ENCODE results near the gene PPM1L. TPM values are rescaled to one million over a fixed set of nuclear protein-coding genes. Genes with fewer than 3 reads are reported as not detected.

PPM1L gene
- 2.6 and 6.5 TPM in 2 replicates for total RNA-seq

GRCh38 chr3:160755776-160756304 lies at the start of gene PPM1L:
Gene PPM1L (plus strand): TSS chr3:160756231.

DNA sequence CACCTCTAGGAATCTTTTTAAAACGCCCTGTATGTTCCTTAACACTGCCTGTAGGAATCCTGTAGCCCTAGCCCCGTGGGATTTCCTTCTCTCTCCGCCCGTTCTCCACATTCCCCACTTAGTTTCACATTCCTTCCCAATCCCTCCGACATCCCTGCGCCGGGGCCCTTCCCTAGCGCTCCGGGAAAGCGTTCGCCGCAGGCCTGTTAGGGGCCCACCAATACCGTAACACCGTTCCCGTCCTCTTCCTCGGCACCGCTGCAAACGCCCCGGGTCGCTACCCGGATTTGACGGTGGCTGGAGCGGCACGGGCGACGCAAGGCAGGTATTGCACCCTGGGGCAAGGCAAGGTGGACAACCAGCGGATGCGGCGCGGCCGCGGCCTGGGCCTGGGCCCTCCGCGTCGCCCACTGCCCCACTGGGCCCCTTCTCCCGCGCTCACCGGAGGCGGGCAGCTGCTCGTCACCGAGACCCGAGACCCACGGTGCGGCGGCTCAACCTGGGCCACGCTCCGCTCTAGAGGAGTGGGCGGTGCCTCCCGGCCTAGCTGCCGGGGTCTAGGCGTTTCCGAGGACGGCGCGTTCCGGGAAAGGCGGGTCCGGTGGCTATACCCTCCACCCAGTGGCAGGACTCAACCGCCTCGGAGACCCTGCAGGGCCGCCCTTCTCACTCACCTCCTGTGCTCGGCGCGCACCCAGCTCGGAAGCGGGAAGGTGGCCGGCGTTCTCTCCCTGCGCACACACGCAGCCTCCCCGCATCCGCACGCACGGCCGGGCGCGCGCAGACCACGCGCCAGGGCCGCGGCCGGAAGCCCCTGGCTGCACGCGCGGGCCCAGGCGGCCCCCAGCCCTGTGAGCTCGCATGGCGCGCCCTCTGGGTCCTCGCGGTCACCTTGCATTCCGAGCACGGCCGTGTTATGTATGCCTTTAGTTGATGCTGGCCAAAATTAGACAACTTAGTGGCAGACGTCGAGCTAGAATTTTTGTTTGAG lies 348.8 kb downstream of the PPM1L start, which contains the start of gene B3GALNT1:
Gene B3GALNT1 (minus strand): TSS at position 789 of the 991 bp plus-strand sequence. CDS start 18,595 bp downstream, outside the sequence.

Other genes with a start within 250 kb of the PPM1L start
- 15.6 and 20.9 TPM in 2 replicates for gene KPNA4, start 190.7 kb upstream of the PPM1L start, total RNA-seq
- not detected in 2 replicates for gene ARL14, start 79.1 kb upstream of the PPM1L start, total RNA-seq

All from mesangial cell (primary cell).